Lung (tissue), 12 donors: ENCODE data around the gene TGFBR3. TPM values are rescaled to one million over a fixed set of nuclear protein-coding genes. Genes with fewer than 3 reads are reported as not detected.

Source experiments
- ATAC-seq: fragments of 200-7000 bp; cut with Tn5 transposase; one replicate; pipeline ENCODE4 v1.9.1; 2020; ENCODE audit warnings: moderate number of reproducible peaks; ENCODE audit not compliant: insufficient read depth, low FRiP score
- DNase-seq, 3 donors: peaks; one replicate each; pipeline ENCODE4 v3.0.0-alpha.2; 2013 to 2017
- H3K27ac ChIP-seq, 2 donors: one replicate each; pipeline ENCODE4 v1.5.1; 2013; ENCODE audit warnings: mild to moderate bottlenecking in 2 of 2, moderate library complexity in 2 of 2, control low read depth in 1 of 2, inconsistent platforms in 1 of 2, low read depth in 1 of 2, low read length in 1 of 2
- H3K27me3 ChIP-seq, 3 donors: one replicate each; pipeline ENCODE4 v1.5.1; 2013; ENCODE audit warnings: low read length in 2 of 3; ENCODE audit not compliant: control insufficient read depth in 3 of 3, insufficient read depth in 3 of 3
- H3K36me3 ChIP-seq, 4 donors: one replicate each; pipeline ENCODE4 v1.5.1; 2013; ENCODE audit warnings: low read length in 4 of 4, mild to moderate bottlenecking in 1 of 4, moderate library complexity in 1 of 4; ENCODE audit not compliant: control insufficient read depth in 4 of 4, insufficient read depth in 4 of 4
- H3K4me1 ChIP-seq, 5 donors: one replicate each; pipeline ENCODE4 v1.5.1; 2013; ENCODE audit warnings: low read length in 5 of 5, mild to moderate bottlenecking in 2 of 5, moderate library complexity in 1 of 5; ENCODE audit not compliant: control insufficient read depth in 5 of 5, insufficient read depth in 5 of 5
- H3K4me3 ChIP-seq: one replicate; pipeline ENCODE4 v1.5.1; 2013; ENCODE audit warnings: mild to moderate bottlenecking, control low read depth, moderate library complexity
- H3K9ac ChIP-seq, 2 donors: one replicate each; pipeline ENCODE4 v1.5.1; 2013; ENCODE audit warnings: low read length in 2 of 2, control low read depth in 1 of 2; ENCODE audit not compliant: insufficient read depth in 1 of 2
- H3K9me3 ChIP-seq, 4 donors: one replicate each; pipeline ENCODE4 v1.5.1; 2013; ENCODE audit warnings: low read length in 3 of 4, mild to moderate bottlenecking in 1 of 4, moderate library complexity in 1 of 4; ENCODE audit not compliant: control insufficient read depth in 4 of 4, insufficient read depth in 3 of 4
- WGBS, 2 donors: extraction: QIAGEN DNeasy Blood & Tissue Kit; methylation state at CpG; one replicate each; pipeline ENCODE4 v1.1.7; 2013; 5-methylcytosine and 5-hydroxymethylcytosine counted together
- polyA plus RNA-seq, 2 donors: library from polyadenylated mRNA; stranded (reverse); fragments of 200-250 nt; gene quantifications; one replicate each; pipeline ENCODE4 v1.2.1, GENCODE V29; 2013
- total RNA-seq, 2 donors: library from RNA; depleted of rRNA in 1 of 2; stranded (reverse); fragments of >200 nt in 1 of 2; gene quantifications; one replicate each; pipeline ENCODE4 v1.2.1, GENCODE V29; 2014 to 2021
- TF ChIP-seq, protein P1 (sequence below): IDR thresholded peaks from 2 replicates; pipeline ENCODE4 v1.5.1; 2012; ENCODE audit warnings: mild to moderate bottlenecking; ENCODE audit errors: control extremely low read depth, extremely low read depth
- donor health status: control.
- donor health status: control.
- donor health status: Bipolar disorder and iron deficiency.
- donor health status: healthy.
- donor health status: DM: yes; HTN: yes; CAD: no.

Gene TGFBR3
- total and polyA plus RNA-seq, 4 donors = 13.1 to 99.6 (median 26.5) TPM

DNA sequence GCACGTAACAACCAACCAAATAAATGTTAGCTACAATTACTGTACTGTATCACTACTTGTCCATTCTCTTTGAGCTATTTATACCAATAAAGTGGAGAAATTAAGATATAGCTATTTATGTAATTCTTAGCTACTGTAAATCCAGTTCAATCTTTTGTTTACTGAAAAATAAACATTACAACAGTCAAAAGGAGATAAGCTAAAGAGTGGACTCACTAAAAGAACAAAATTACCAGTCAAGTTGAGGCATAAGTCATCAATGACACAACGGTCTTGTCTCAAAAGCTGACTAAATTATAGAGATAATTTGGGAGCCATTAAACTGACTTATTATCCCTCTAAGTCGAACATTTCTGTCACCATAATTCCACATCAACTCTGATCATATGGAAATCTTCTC, 22.5 kb downstream of the TGFBR3 start:
- Histone ChIP-seq H3K4me3 (no peak overlapping the region), H3K27ac (no peak overlapping the region), H3K4me1 (peaks cover 0 to 13% (median 4%) of the 10 kb centered on the region in 5 donors), H3K9ac (no peak overlapping the region), H3K36me3 (peaks cover 0 to 4% (median 2%) of the 10 kb centered on the region in 4 donors), H3K27me3 (no peaks in the 10 kb centered on the region), H3K9me3 (no peaks in the 10 kb centered on the region)
- no peak for DNase-seq
- 76 to 80% methylated on average over 3 of the region's 3 CpGs for WGBS, 2 donors
- TF ChIP-seq, protein P1, sequence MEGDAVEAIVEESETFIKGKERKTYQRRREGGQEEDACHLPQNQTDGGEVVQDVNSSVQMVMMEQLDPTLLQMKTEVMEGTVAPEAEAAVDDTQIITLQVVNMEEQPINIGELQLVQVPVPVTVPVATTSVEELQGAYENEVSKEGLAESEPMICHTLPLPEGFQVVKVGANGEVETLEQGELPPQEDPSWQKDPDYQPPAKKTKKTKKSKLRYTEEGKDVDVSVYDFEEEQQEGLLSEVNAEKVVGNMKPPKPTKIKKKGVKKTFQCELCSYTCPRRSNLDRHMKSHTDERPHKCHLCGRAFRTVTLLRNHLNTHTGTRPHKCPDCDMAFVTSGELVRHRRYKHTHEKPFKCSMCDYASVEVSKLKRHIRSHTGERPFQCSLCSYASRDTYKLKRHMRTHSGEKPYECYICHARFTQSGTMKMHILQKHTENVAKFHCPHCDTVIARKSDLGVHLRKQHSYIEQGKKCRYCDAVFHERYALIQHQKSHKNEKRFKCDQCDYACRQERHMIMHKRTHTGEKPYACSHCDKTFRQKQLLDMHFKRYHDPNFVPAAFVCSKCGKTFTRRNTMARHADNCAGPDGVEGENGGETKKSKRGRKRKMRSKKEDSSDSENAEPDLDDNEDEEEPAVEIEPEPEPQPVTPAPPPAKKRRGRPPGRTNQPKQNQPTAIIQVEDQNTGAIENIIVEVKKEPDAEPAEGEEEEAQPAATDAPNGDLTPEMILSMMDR = no peak
- no peak for ATAC-seq

DNA sequence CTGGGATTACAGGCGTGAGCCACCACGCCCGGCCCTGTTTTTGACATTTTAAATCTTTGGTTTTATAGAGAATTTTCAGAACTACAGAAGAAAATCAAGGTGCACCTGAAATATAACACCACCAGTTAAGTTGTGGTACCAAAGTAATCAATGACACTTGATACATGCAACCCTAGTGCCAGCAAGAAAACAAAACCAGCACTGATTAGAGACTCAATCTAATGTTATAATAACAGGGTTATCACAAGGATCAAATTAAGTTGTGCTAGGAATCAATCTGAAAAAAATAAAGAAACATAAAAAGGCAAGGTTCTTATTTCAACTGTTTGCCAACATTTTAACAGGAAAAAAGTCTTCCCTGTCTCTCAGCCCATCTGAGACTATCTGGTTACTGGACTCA, 23.8 kb downstream of the TGFBR3 start:
- H3K36me3 ChIP-seq = peaks cover 0 to 4% (median 2%) of the 10 kb centered on the region in 4 donors
- H3K4me3 ChIP-seq = no peak overlapping the region
- TF ChIP-seq, protein P1 = no peak
- no peak overlapping the region for H3K27ac ChIP-seq
- ATAC-seq (no peak), DNase-seq (no peak)
- H3K4me1 ChIP-seq = peaks cover 0 to 13% (median 3%) of the 10 kb centered on the region in 5 donors
- no peak overlapping the region for H3K9ac ChIP-seq
- no peaks in the 10 kb centered on the region for H3K9me3 ChIP-seq
- WGBS, 2 donors = 99 to 100% methylated on average over 3 of the region's 3 CpGs
- no peaks in the 10 kb centered on the region for H3K27me3 ChIP-seq

DNA sequence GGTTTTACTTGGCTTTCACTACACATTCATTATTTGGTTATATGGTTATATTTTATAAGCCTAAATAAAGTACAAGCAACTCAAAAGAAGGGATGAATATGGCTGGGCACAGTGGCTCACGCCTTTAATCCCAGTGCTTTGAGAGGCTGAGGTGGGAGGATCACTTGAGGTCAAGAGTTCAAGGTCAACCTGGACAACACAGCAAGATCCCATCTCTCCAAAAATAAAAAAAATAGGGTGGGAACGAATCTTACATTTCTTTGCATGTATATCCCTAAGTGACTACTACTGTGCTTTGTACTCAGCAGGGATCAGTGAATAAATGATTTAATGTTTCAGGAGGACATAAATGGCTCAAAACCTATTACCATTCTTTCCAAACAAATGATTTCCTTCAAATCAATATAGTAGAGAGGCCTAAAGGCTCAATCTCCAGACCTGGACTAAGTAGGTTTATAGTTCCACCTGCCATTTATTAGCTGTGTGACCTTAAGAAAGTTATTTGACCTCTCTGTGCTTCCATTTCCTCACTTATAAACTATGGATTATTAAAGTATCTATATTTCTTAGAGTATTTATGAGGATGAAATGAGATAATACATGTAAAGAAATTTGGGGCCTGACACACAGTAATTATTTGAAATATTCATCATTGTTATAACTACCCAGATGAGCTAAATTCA, 28.3 kb downstream of the TGFBR3 start:
- Histone ChIP-seq H3K27ac (no peak overlapping the region), H3K4me1 (peaks cover 0 to 7% (median 0%) of the 10 kb centered on the region in 5 donors), H3K4me3 (no peak overlapping the region), H3K9ac (no peak overlapping the region), H3K36me3 (peaks cover 0 to 4% (median 3%) of the 10 kb centered on the region in 4 donors), H3K27me3 (no peaks in the 10 kb centered on the region), H3K9me3 (no peaks in the 10 kb centered on the region)
- ATAC-seq = no peak
- no peak for DNase-seq
- TF ChIP-seq, protein P1 = no peak
- WGBS, 2 donors = 91 to 95% methylated on average over 2 of the region's 2 CpGs
